Right lobe of liver (tissue), 6 donors: ENCODE measurements around the gene CYBB. TPM values are rescaled to one million over a fixed set of nuclear protein-coding genes. Genes with fewer than 3 reads are reported as not detected.

Source experiments
- ATAC-seq, 4 donors: fragments of 200-7000 bp; cut with Tn5 transposase; one replicate each; pipeline ENCODE4 v1.9.1; 2020; ENCODE audit warnings: mild to moderate bottlenecking in 4 of 4, moderate library complexity in 4 of 4
- DNase-seq, 3 donors: peaks; one replicate each; pipeline ENCODE4 v3.0.0-alpha.2; 2020
- H3K27ac ChIP-seq, 3 donors: fragments of 200-600 bp; one replicate each; pipeline ENCODE4 v1.8.0; 2022
- H3K27me3 ChIP-seq, 2 donors: fragments of 200-600 bp; one replicate each; pipeline ENCODE4 v1.8.0; 2022
- H3K36me3 ChIP-seq, 4 donors: fragments of 200-600 bp; sonication (generic) in 1 of 4; one replicate each; pipeline versions ENCODE4 v1.5.1 to v1.8.0; 2017 to 2022; ENCODE audit warnings: control low read depth in 1 of 4
- H3K4me1 ChIP-seq, 4 donors: fragments of 200-600 bp; sonication (generic) in 1 of 4; one replicate each; pipeline versions ENCODE4 v1.5.1 to v1.8.0; 2017 to 2022; ENCODE audit warnings: control low read depth in 1 of 4
- H3K4me3 ChIP-seq, 3 donors: fragments of 200-600 bp; one replicate each; pipeline ENCODE4 v1.8.0; 2022
- H3K9me3 ChIP-seq, 4 donors: fragments of 200-600 bp; sonication (generic) in 1 of 4; one replicate each; pipeline versions ENCODE4 v1.5.1 to v1.8.0; 2017 to 2022; ENCODE audit warnings: control low read depth in 1 of 4
- CTCF ChIP-seq, 4 donors: fragments of 200-600 bp in 3 of 4; fragments of 450-650 bp in 1 of 4; IDR thresholded peaks; one replicate each; pipeline versions ENCODE4 v1.5.1 to v1.8.0; 2016 to 2022; ENCODE audit warnings: antibody characterized with exemption in 4 of 4, mild to moderate bottlenecking in 2 of 4
- POLR2A ChIP-seq: fragments of 450-650 bp; IDR thresholded peaks from one replicate; pipeline ENCODE4 v1.6.1; 2017; ENCODE audit warnings: antibody characterized with exemption, mild to moderate bottlenecking
- WGBS: methylation state at CpG from one replicate; pipeline ENCODE4 v1.1.6; 2018; ENCODE audit warnings: low coverage, low lambda C conversion rate; ENCODE audit not compliant: insufficient coverage; ENCODE audit errors: missing lambda C conversion rate; 5-methylcytosine and 5-hydroxymethylcytosine counted together
- intact Hi-C, 2 donors: fragments of 100-400 bp; cut with DNase I; formaldehyde crosslinking; loops; one replicate each; pipeline versions ENCODE4 v1.11.2 to v1.14.1; 2022
- total RNA-seq, 6 experiments: library from RNA; depleted of rRNA in 2 of 6; stranded (reverse); fragments of >200 nt in 2 of 6; fragmentation: NEBNext Ultra II Directional in 3 of 6; extraction: Animal tissue kit (Norgen Biotek cat#: 25700) in 3 of 6; gene quantifications; one replicate each; pipeline versions ENCODE4 v1.1.0 to v1.2.4, GENCODE V29; 2016 to 2023
- donor health status: DM: no; HTN: yes; CAD: no.
- donor health status: DM: no; HTN: no; CAD: no.
- donor health status: DM: no; HTN: no; CAD: no.
- donor health status: DM: no; HTN: yes; CAD: no.
- donor health status: DM: no; HTN: yes; CAD: no.

CYBB gene
- total RNA-seq, 6 experiments from 2014 or later, result 5.7 to 39.4 (median 10.0) TPM

- no peaks in the 10 kb centered on the region for H3K36me3 ChIP-seq
- H3K9me3 ChIP-seq, result no peaks in the 10 kb centered on the region
- TF ChIP-seq POLR2A (no peak), CTCF (IDR thresholded peaks at IDR 0.05) (no peak)
- peaks cover 0 to 3% of the 10 kb centered on the region in 2 donors for H3K27me3 ChIP-seq
- no peak overlapping the region for H3K27ac ChIP-seq
- no peak overlapping the region for H3K4me3 ChIP-seq
- WGBS, result 53% methylated on average over 4 of the region's 4 CpGs
- H3K4me1 ChIP-seq, result no peaks in the 10 kb centered on the region
- no peak for ATAC-seq
- DNase-seq, result no peak
- intact Hi-C loops, result no loop called here
These were observed 1.2 kb downstream of the CYBB start for GRCh38 chrX:37781081-37781480.

- TF ChIP-seq CTCF (IDR thresholded peaks at IDR 0.05) (no peak), POLR2A (no peak)
- H3K27ac ChIP-seq, result no peak overlapping the region
These were observed 2.0 kb downstream of the CYBB start for GRCh38 chrX:37781814-37782213.

GRCh38 chrX:37782359-37782758, 2.5 kb downstream of the CYBB start:
- Histone ChIP-seq H3K27me3 (peaks cover 0 to 3% of the 10 kb centered on the region in 2 donors), H3K27ac (no peak overlapping the region), H3K4me3 (no peak overlapping the region), H3K9me3 (no peaks in the 10 kb centered on the region), H3K36me3 (no peaks in the 10 kb centered on the region), H3K4me1 (no peaks in the 10 kb centered on the region)
- ATAC-seq (no peak), DNase-seq (no peak)
- no peak for TF ChIP-seq POLR2A
- TF ChIP-seq CTCF (IDR thresholded peaks at IDR 0.05), result no peak
- intact Hi-C loops, result no loop called here
- 62% methylated on average over 1 of the region's 1 CpG for WGBS

More at GRCh38 chrX:37781814-37782213, 2.0 kb downstream of the CYBB start:
- no peaks in the 10 kb centered on the region for H3K4me1 ChIP-seq
- intact Hi-C loops, result no loop called here
- no peak for DNase-seq
- H3K9me3 ChIP-seq, result no peaks in the 10 kb centered on the region
- H3K4me3 ChIP-seq, result peak overlapping the region in 1 of 3 donors; percentile 2
- peak in 1 of 4 donors; percentile 23 for ATAC-seq
- peaks cover 0 to 3% of the 10 kb centered on the region in 2 donors for H3K27me3 ChIP-seq
- WGBS, result 72% methylated on average over 3 of the region's 3 CpGs
- H3K36me3 ChIP-seq, result no peaks in the 10 kb centered on the region

- no peaks in the 10 kb centered on the region for H3K9me3 ChIP-seq
- DNase-seq (peak in 1 of 3 donors; percentile 23), ATAC-seq (peak in 2 of 4 donors; percentile 17 to 24)
- intact Hi-C loops, result no loop called here
- no peak for TF ChIP-seq POLR2A
- no peak for TF ChIP-seq CTCF (IDR thresholded peaks at IDR 0.05)
- H3K27me3 ChIP-seq, result peaks cover 0 to 3% of the 10 kb centered on the region in 2 donors
- WGBS, result 32% methylated on average over 4 of the region's 4 CpGs
- no peaks in the 10 kb centered on the region for H3K36me3 ChIP-seq
- H3K4me3 ChIP-seq, result no peak overlapping the region
- H3K27ac ChIP-seq, result no peak overlapping the region
- no peaks in the 10 kb centered on the region for H3K4me1 ChIP-seq
These were observed 3.4 kb downstream of the CYBB start for GRCh38 chrX:37783305-37783704.

GRCh38 chrX:37785569-37785968, 5.7 kb downstream of the CYBB start:
- TF ChIP-seq CTCF (IDR thresholded peaks at IDR 0.05), result no peak
- TF ChIP-seq POLR2A, result no peak
- intact Hi-C loops, result no loop called here
- DNase-seq, result peak in 1 of 3 donors; percentile 16
- 47% methylated on average over 3 of the region's 3 CpGs for WGBS
- ATAC-seq, result peak in 1 of 4 donors; percentile 14
- H3K27me3 ChIP-seq, result peaks cover 0 to 3% of the 10 kb centered on the region in 2 donors
- no peaks in the 10 kb centered on the region for H3K4me1 ChIP-seq
- H3K27ac ChIP-seq, result no peak overlapping the region
- H3K4me3 ChIP-seq, result no peak overlapping the region
- no peaks in the 10 kb centered on the region for H3K9me3 ChIP-seq
- H3K36me3 ChIP-seq, result no peaks in the 10 kb centered on the region
